HepG2 (cell line): ENCODE data around the gene DSG4.

Source experiments
- CBFB ChIP-seq: sonication (generic); formaldehyde crosslinking; IDR thresholded peaks from 2 replicates; pipeline ENCODE4 v1.4.0; 2020; ENCODE audit warnings: missing genetic modification reagents
- CTCF ChIP-seq: sonication (generic); formaldehyde crosslinking; IDR thresholded peaks from 2 replicates; pipeline ENCODE4 v1.5.0; 2020; ENCODE audit warnings: mild to moderate bottlenecking, missing genetic modification reagents, moderate library complexity
- ELF4 ChIP-seq: sonication (generic); formaldehyde crosslinking; IDR thresholded peaks from 2 replicates; pipeline ENCODE4 v1.5.0; 2020; ENCODE audit warnings: missing genetic modification reagents, mild to moderate bottlenecking, moderate library complexity, borderline replicate concordance
- HNRNPK ChIP-seq: fragments of 200-400 bp; formaldehyde crosslinking; IDR thresholded peaks from 2 replicates; pipeline ENCODE4 v1.6.1; 2018; ENCODE audit warnings: low read length, low read depth, moderate library complexity, mild to moderate bottlenecking; ENCODE audit not compliant: poor library complexity, severe bottlenecking
- MAFF ChIP-seq: IDR thresholded peaks from 2 replicates; pipeline ENCODE4 v1.6.1; 2011; ENCODE audit warnings: low read depth, low read length, improper control_type of control experiment
- NR1H2 ChIP-seq: sonication (generic); formaldehyde crosslinking; IDR thresholded peaks from 2 replicates; pipeline ENCODE4 v1.8.1; 2022; ENCODE audit warnings: low read depth, missing genetic modification reagents, borderline replicate concordance
- NR2C2 ChIP-seq: sonication (generic); formaldehyde crosslinking; IDR thresholded peaks from 2 replicates; pipeline ENCODE4 v1.4.0; 2020; ENCODE audit warnings: missing genetic modification reagents, mild to moderate bottlenecking, moderate library complexity, borderline replicate concordance
- POLR2A ChIP-seq, 2 experiments: IDR thresholded peaks; 2 replicates each; pipeline ENCODE4 v1.6.1; 2011; ENCODE audit warnings: low read depth in 2 of 2, low read length in 2 of 2, mild to moderate bottlenecking in 1 of 2, moderate library complexity in 1 of 2; ENCODE audit not compliant: insufficient read depth in 1 of 2
- PRPF4 ChIP-seq: fragments of 200-400 bp; formaldehyde crosslinking; IDR thresholded peaks from 2 replicates; pipeline ENCODE4 v1.6.1; 2016; ENCODE audit warnings: low read length, low read depth; ENCODE audit not compliant: poor library complexity, severe bottlenecking
- SPEN ChIP-seq: sonication (generic); formaldehyde crosslinking; IDR thresholded peaks from 2 replicates; pipeline ENCODE4 v1.5.1; 2020; ENCODE audit warnings: low read depth, mild to moderate bottlenecking, missing genetic modification reagents
- ZBED4 ChIP-seq: sonication (generic); formaldehyde crosslinking; IDR thresholded peaks from 2 replicates; pipeline ENCODE4 v1.4.0; 2020; ENCODE audit warnings: missing genetic modification reagents, borderline replicate concordance
- ZBTB7A ChIP-seq: sonication (generic); formaldehyde crosslinking; IDR thresholded peaks from 2 replicates; pipeline ENCODE4 v1.8.0; 2022; ENCODE audit warnings: mild to moderate bottlenecking, missing genetic modification reagents

DNA sequence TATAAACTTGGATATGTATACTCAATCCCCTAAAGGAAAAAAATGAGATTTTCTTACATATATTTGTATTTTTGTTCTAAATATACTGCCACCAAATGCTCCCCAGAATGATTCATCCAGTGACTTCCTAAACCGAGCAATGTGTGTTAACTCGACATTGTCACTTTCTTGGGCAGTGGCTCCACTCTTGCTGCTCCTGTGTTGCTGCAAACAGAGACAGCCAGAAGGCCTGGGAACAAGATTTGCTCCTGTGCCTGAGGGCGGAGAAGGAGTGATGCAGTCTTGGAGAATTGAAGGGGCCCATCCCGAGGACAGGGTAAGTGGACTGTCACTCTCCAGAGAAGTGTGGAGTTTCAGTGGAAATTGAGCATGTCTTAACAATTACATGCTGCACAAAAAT, 32.7 kb downstream of the DSG4 start:
- no peak for TF ChIP-seq SPEN
- no peak for TF ChIP-seq CBFB (CRISPR knock-in tag)
- no peak for TF ChIP-seq ELF4 (CRISPR knock-in tag)
- no peak for TF ChIP-seq ZBED4 (CRISPR knock-in tag)
- no peak for TF ChIP-seq CTCF (CRISPR knock-in tag)
- TF ChIP-seq POLR2A (IDR thresholded peaks at IDR 0.05; ENCODE audit: insufficient read depth in 1 of 2, low read depth in 2 of 2, low read length in 2 of 2), result no peak
- no peak for TF ChIP-seq HNRNPK
- TF ChIP-seq NR1H2, result no peak
- TF ChIP-seq ZBTB7A (CRISPR knock-in tag), result no peak
- no peak for TF ChIP-seq NR2C2
- no peak for TF ChIP-seq MAFF
- no peak for TF ChIP-seq PRPF4
